Kidney (tissue), 14 donors: ENCODE results near the gene ZNF423. TPM values are rescaled to one million over a fixed set of nuclear protein-coding genes. Genes with fewer than 3 reads are reported as not detected.

Experiments
- DNase-seq, 5 donors: peaks; one replicate each; pipeline ENCODE4 v3.0.0-alpha.2; 2013 to 2020
- FAIRE-seq: peaks from 2 replicates; lab custom pipeline; 2012; peaks lifted over from hg19 to GRCh38; lab: Jason Lieb, UNC
- H3K27ac ChIP-seq, 2 donors: one replicate each; pipeline ENCODE4 v1.7.0; 2013; ENCODE audit warnings: low read depth in 2 of 2, low read length in 2 of 2, inconsistent platforms in 1 of 2
- H3K27me3 ChIP-seq: one replicate; pipeline ENCODE4 v1.7.1; 2013; ENCODE audit warnings: low read length, inconsistent platforms; ENCODE audit not compliant: control insufficient read depth, insufficient read depth
- H3K36me3 ChIP-seq, 3 donors: one replicate each; pipeline versions ENCODE4 v1.7.0 to v1.7.1; 2013; ENCODE audit warnings: low read length in 3 of 3, control low read depth in 1 of 3, inconsistent platforms in 1 of 3; ENCODE audit not compliant: insufficient read depth in 3 of 3, control insufficient read depth in 2 of 3
- H3K4me1 ChIP-seq, 3 donors: one replicate each; pipeline versions ENCODE4 v1.7.0 to v1.7.1; 2013; ENCODE audit warnings: low read length in 3 of 3, inconsistent platforms in 1 of 3, low read depth in 1 of 3; ENCODE audit not compliant: control insufficient read depth in 2 of 3, insufficient read depth in 2 of 3
- H3K4me3 ChIP-seq, 3 donors: one replicate each; pipeline versions ENCODE4 v1.7.0 to v1.8.1; 2013; ENCODE audit warnings: low read length in 3 of 3, control low read depth in 1 of 3, inconsistent platforms in 1 of 3
- H3K9ac ChIP-seq, 3 donors: one replicate each; pipeline versions ENCODE4 v1.7.0 to v1.7.1; 2013; ENCODE audit warnings: low read length in 3 of 3, control low read depth in 1 of 3, inconsistent platforms in 1 of 3
- H3K9me3 ChIP-seq, 3 donors: one replicate each; pipeline versions ENCODE4 v1.7.0 to v1.7.1; 2013; ENCODE audit warnings: low read length in 3 of 3, control low read depth in 1 of 3, inconsistent platforms in 1 of 3; ENCODE audit not compliant: control insufficient read depth in 2 of 3, insufficient read depth in 1 of 3
- intact Hi-C: fragments of 100-400 bp; cut with DNase I; formaldehyde crosslinking; loops from one replicate; pipeline ENCODE4 v1.11.1; 2022
- polyA plus RNA-seq: library from polyadenylated mRNA; stranded (reverse); fragments of 350-450 nt; fragmentation: Illumina TruSeq; extraction: RNeasy Lipid Tissue Mini Kit (QIAGEN cat#74804); gene quantifications from one replicate; pipeline ENCODE4 v1.2.3, GENCODE V29; 2014; ENCODE audit warnings: low read depth, low replicate concordance; ENCODE audit not compliant: insufficient read depth
- total RNA-seq: library from RNA; stranded (reverse); fragmentation: NEBNext Ultra II Directional; extraction: Animal tissue kit (Norgen Biotek cat#: 25700); gene quantifications from one replicate; pipeline ENCODE4 v1.2.1, GENCODE V29; 2021
- TF ChIP-seq, protein P1 (sequence below): IDR thresholded peaks from 3 replicates; pipeline ENCODE4 v1.5.1; 2012; ENCODE audit warnings: mild to moderate bottlenecking, moderate library complexity, borderline replicate concordance; ENCODE audit not compliant: insufficient read depth; ENCODE audit errors: extremely low read depth
- donor health status: control.
- donor health status: control.
- donor health status: control.
- donor health status: control.
- donor health status: control.
- donor health status: DM: yes; HTN: yes; CAD: no.
- donor health status: Normal renal cell carcinoma (clear cell type).

The ZNF423 gene
- total and polyA plus RNA-seq, 2 donors from 2014 or later, result 2.0 to 8.4 TPM

DNA sequence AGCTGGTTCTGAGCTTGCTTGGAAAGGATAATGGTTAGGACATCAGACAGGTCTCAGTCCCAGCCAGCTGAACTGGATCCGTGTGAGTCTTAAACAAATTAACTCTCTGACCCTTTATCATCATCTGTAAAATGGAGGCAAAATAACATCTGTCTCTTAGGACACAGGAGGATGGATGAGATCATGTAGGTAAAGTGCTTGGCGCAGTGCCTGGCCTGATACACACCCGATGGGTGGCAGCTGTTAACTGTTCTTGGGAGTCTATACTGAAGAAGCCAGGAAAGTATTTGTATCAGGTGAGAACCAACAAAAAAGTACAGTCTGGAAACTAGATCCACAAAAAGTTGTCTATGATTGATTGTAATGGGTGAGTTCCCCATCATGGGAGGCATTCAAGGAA is 293.7 kb downstream of the ZNF423 start:
- Histone ChIP-seq H3K9me3 (no peaks in the 10 kb centered on the region), H3K27ac (no peak overlapping the region), H3K36me3 (no peaks in the 10 kb centered on the region), H3K9ac (no peak overlapping the region), H3K27me3 (no peaks in the 10 kb centered on the region), H3K4me1 (no peaks in the 10 kb centered on the region), H3K4me3 (no peak overlapping the region)
- TF ChIP-seq, protein P1, sequence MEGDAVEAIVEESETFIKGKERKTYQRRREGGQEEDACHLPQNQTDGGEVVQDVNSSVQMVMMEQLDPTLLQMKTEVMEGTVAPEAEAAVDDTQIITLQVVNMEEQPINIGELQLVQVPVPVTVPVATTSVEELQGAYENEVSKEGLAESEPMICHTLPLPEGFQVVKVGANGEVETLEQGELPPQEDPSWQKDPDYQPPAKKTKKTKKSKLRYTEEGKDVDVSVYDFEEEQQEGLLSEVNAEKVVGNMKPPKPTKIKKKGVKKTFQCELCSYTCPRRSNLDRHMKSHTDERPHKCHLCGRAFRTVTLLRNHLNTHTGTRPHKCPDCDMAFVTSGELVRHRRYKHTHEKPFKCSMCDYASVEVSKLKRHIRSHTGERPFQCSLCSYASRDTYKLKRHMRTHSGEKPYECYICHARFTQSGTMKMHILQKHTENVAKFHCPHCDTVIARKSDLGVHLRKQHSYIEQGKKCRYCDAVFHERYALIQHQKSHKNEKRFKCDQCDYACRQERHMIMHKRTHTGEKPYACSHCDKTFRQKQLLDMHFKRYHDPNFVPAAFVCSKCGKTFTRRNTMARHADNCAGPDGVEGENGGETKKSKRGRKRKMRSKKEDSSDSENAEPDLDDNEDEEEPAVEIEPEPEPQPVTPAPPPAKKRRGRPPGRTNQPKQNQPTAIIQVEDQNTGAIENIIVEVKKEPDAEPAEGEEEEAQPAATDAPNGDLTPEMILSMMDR, result no peak
- FAIRE-seq, result no peak
- intact Hi-C loops, result no loop called here
- no peak for DNase-seq

- DNase-seq, result no peak
- FAIRE-seq, result no peak
- no peaks in the 10 kb centered on the region for H3K9me3 ChIP-seq
- H3K36me3 ChIP-seq, result no peaks in the 10 kb centered on the region
- TF ChIP-seq, protein P1, result no peak
- H3K27ac ChIP-seq, result no peak overlapping the region
- H3K9ac ChIP-seq, result no peak overlapping the region
- no peaks in the 10 kb centered on the region for H3K4me1 ChIP-seq
- no peaks in the 10 kb centered on the region for H3K27me3 ChIP-seq
- intact Hi-C loops, result no loop called here
- no peak overlapping the region for H3K4me3 ChIP-seq
Measured at GRCh38 chr16:49560004-49560830, 295.7 kb downstream of the ZNF423 start.

- Histone ChIP-seq H3K27ac (no peak overlapping the region), H3K4me1 (no peaks in the 10 kb centered on the region), H3K27me3 (no peaks in the 10 kb centered on the region), H3K9me3 (no peaks in the 10 kb centered on the region), H3K4me3 (no peak overlapping the region), H3K9ac (no peak overlapping the region), H3K36me3 (no peaks in the 10 kb centered on the region)
- TF ChIP-seq, protein P1, result no peak
- intact Hi-C loops, result no loop called here
- FAIRE-seq, result no peak
- no peak for DNase-seq
Measured at GRCh38 chr16:49559242-49559641, 296.7 kb downstream of the ZNF423 start.
